GM19455 (cell line): ENCODE measurements around the gene INSL3.
"Not testable (repeated sequence)": the region's sequence is repeated elsewhere in the genome, so short reads cannot be mapped to it uniquely, and the experiment has no call there.

Experiments
- ATAC-seq: cut with Tn5 transposase; IDR thresholded peaks from one replicate; pipeline ENCODE4 v1.9.1; 2021; ENCODE audit not compliant: unreplicated experiment

INSL3 gene

DNA sequence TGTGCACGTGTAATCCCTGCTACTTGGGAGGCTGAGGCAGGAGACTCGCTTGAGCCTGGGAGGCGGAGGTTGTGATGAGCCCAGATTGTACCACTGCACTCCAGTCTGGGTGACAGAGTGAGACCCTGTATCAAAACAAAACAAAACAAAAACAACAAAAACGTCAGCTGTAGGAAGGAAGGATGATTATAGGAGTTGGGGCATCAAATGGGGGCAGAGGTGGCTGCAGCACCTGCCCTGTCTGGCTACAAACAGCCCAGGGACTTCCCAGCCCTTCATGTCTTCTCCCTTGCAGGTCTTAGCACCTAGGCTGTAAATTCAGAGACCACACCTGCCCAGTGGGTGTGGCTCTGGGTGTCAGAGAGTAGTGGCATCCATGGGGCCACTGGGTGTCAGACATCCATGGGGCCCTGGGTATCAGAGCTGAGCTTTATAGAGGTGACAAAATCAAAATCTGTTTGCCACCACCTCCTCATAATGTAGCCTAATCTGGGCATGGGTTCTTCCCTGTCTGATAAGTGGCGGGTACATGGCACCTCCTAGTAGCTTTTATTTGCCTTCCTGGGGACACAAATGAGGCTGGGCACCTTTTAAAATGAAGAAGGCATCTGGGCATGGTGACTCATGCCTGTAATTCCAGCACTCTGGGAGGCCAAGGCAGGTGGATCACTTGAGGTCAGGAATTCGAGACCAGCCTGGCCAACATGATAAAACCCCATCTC is 31.1 kb downstream of the INSL3 start:
- no peak for ATAC-seq

GRCh38 chr19:17788632-17789031 is 32.7 kb downstream of the INSL3 start:
- no peak for ATAC-seq

DNA sequence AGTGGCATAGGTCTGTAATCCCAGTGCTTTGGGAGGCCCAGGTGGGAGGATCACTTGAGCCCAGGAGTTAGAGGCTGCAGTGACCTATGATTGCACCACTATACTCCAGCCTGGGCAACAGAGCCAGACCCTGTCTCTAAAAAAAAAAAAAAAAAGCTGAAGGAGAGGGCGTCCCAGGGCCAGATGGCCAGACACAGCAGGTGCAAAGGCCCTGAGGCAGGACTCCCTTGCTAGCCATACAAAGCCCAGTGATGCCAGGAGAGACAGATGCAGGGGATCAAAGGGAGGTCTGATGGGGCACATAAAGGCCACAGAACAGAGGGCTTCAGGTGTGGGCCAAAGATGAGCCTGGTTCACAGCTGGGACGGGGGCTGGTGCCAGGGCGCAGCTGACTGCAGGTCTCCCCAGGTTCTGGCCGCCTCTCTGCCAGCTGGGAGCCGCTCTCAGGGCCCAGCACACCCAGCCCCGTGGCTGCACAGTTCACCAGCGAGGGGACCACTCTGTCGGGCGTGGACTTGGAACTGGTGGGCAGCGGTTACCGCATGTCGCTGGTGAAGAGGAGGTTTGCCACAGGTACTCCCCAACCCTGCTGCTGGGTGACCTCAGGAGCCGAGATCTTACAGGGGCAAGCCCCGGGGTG is 33.9 kb downstream of the INSL3 start:
- ATAC-seq = no peak

DNA sequence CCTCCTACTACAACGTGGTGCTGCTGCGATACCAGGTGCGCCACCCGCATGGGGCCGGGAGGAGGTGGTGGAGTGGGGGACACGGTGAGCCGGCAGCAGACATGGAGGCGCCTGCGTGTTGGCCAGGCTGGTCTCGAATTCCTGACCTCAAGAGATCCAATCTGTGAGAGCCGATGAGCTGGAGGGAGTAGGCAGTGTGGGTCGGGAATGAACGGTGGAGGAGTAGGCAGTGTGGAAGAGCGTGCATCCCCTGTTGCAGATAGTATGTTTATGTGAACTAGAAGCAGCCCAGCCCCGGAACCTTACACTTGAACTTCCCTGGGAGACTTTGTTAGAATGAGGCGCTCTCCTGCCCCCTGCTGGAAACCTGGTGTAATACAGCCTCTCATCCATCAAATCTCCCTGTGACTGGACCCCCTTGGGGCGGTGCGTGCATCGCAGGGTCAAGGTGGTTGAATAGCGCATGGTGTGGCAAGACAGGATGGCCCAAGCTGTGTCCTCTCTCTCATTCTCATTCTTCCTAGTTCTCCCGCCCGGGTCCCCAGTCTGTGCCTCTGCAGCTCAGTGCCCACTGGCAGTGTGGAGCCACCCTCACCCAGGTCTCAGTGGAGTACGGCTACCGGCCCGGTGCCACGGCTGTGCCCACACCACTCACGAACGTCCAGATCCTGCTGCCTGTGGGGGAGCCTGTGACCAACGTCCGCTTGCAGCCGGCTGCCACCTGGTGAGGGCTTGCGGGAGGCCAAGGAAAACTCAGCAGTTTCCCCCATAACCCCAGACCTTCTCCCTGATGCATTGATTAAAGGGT is 36.9 kb downstream of the INSL3 start:
- ATAC-seq = no peak

- ATAC-seq = not testable (repeated sequence)
Measured at GRCh38 chr19:17783721-17784120, 37.6 kb downstream of the INSL3 start.

- ATAC-seq = no peak
Measured at GRCh38 chr19:17780781-17781180, 40.5 kb downstream of the INSL3 start.

DNA sequence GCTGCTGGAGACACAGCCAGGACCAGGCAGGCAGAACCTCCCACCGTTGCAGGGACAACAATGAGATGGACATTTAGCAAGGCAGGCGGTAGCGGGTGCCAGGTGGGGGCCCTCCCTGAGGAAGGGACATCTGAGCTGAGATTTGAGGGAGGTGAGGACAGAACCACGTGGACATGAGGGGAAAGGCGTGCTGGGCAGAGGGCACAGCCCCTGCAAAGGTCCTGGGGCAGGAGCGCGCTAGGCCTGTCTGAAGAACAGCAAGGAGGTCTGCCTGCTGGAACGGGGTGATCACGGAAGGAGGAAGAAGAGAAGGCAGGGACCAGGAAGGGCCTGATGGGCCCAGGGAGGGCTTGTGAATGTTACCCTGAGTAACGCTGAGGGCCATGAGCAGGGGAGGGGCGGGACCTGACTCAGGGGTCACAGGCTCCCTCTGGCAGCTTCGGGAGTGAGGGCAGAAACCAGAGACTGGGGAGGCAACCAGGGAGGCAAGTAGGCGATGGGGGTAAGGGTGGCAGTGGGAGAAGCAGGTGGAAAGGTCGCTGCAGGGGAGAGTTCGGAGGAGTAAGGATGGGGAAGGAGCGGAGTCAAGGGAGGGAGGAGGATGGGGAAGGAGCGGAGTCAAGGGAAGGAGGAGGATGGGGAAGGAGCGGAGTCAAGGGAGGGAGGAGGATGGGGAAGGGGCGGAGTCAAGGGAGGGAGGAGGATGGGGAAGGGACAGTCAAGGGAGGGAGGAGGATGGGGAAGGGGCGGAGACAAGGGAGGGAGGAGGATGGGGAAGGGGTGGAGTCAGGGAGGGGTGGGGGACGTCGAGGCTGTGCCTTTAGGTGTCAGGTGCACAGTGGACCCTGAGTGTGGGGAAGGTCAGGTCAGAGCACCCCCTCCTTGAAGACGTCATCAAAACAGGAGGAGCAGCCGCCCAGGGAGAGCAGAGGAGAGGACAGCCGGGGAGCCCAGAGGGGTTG is 42.1 kb downstream of the INSL3 start:
- ATAC-seq = no peak

DNA sequence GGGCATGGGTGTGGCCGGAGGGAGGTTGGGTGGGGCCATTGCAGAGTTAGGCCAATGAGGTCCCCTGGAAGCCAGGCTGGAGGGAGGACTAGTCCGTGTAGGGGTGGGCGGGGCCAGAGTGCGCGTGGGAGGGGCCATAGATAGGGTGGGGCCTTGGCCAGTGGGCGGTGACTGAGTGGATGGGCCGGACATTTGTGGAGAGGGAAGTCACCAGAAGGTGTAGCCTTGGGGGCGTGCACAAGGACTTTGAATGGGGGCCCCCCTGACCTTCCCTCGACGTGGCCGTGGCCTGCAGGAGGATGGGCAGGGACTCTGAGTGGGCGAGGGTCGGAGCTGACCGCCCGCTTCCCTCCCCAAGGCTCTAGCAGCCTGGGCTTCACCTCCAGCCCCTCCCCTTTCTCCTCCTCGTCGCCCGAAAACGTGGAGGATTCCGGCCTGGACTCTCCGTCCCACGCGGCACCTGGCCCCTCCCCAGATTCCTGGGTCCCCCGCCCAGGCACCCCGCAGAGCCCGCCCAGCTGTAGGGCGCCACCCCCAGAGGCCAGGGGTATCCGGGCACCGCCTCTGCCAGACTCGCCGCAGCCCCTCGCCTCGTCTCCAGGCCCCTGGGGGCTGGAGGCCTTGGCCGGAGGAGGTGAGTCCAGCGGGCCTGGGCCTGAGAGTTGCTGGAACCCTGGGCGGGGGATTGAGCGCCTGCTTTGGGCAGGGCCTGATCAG is 42.9 kb downstream of the INSL3 start:
- ATAC-seq = no peak

DNA sequence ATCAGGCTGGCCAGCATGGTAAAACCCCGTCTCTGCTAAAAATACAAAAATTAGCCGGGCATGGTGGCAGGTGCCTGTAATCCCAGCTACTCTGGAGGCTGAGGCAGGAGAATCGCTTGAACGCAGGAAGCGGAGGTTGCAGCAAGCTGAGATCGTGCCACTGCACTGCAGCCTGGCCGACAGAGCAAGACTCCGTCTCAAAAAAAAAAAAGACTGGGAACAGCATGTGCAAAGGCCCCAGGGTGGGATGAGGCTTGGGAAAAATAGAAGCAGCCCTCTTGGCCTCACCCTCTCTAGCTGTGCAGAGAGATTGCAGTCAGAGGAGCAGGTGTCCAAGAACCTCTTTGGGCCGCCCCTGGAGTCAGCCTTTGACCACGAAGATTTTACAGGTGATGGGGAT is 43.5 kb downstream of the INSL3 start:
- not testable (repeated sequence) for ATAC-seq

DNA sequence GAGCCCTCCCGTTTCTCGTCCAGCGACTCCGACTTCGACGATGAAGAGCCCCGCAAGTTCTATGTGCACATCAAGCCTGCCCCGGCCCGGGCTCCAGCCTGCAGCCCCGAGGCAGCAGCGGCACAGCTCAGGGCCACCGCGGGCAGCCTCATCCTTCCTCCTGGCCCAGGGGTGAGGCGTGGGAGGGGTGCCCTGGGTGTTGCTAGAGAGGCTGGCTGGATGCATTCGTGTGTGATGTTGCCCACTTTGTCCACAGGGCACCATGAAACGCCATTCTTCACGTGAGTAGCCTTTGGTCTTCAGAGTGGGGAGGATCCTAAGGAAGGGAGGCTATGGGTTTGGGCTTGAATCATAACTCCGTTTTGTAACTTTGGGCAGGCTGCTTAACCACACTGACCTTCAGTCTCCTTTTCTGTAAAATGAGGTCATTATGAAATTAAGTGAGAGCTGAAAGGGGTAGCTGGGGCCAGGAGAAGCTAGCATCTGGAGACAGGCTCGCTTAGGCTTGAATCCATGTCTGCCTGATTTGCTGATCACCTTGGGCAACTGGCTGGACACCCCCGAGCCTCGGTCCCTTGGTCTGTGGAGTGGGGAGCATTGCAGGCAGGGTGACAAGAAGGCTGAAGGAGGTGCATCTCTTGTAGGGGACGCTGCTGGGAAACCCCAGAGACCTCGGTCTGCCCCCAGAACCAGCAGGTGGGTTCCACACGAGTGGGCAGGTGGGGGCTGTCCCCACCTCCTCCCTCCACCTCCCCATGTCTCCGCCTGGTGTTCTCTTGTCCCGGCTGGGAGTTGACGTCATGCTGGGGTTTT is 45.1 kb downstream of the INSL3 start:
- peak; percentile 54 for ATAC-seq

GRCh38 chr19:17775245-17775927 is 45.9 kb downstream of the INSL3 start:
- ATAC-seq = no peak

DNA sequence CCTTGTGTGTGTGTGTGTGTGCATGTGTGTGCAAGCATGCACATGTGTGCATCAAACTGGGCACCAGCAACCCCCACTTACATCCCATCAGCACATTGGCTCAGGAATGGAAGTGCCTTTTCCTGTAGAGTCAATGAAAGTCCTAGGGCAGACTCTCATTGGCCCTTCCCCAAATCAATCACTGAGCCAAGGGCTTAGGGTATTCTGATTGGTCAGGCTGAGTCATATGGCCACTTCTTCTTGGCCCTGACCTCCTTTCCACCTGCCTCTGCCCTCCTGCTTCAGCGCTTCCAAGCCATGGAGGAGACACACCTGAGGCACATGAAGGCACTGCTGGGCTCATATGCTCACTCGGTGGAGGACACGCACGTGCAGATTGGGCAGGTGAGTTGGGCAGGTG is 49.1 kb downstream of the INSL3 start:
- no peak for ATAC-seq

GRCh38 chr19:17770613-17771012 is 50.7 kb downstream of the INSL3 start:
- no peak for ATAC-seq

- ATAC-seq = no peak
Measured at GRCh38 chr19:17767559-17767958, 53.8 kb downstream of the INSL3 start.

DNA sequence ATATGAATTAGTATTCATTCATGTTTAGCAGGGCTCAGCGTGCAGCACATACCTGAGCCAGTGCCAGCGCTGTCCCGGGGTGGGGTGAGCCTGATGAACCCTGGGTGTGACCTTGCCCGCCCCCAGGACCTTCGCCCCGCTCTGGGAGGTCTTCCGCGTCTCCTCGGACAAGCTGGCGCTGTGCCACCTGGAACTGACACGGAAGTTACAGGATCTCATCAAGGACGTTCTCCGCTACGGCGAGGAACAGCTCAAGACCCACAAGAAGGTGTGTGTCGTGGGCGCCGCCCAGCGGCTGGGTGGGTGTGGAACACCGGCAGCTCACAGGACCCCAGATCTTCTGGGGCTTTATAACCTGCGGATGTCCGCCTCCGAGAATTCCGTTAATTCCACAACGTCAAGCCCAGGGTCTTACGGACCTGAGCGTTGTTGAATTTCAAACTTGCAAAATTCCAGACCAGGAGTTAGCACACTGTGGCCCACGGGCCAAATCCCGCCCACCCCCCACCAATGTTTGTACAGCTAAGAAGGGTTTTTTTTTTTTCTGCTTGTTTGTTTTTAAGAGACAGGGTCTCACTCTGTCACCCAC is 54.7 kb downstream of the INSL3 start:
- ATAC-seq = no peak
